NCI-H748 (cell line): ENCODE measurements around the gene LIM2.

ENCODE experiments used
- DNase-seq: peaks from one replicate; lab custom pipeline; 2025; ENCODE audit not compliant: unreplicated experiment; lab: John Stamatoyannopoulos, UW

Gene LIM2

GRCh38 chr19:51366389-51367254 lies 21.2 kb downstream of the LIM2 start:
- DNase-seq = peak; percentile 97

- no peak for DNase-seq
Observed at GRCh38 chr19:51365965-51366388, 21.8 kb downstream of the LIM2 start, which contains the start of gene ETFB. Gene ETFB (minus strand): TSS chr19:51366388. CDS start chr19:51366326, 62 bp downstream.

GRCh38 chr19:51365211-51365964 lies 22.4 kb downstream of the LIM2 start:
- DNase-seq = no peak

- DNase-seq = no peak
Observed at GRCh38 chr19:51364200-51365106, 23.3 kb downstream of the LIM2 start.

GRCh38 chr19:51361239-51361638 lies 26.5 kb downstream of the LIM2 start:
- DNase-seq = no peak

GRCh38 chr19:51359294-51359693 lies 28.5 kb downstream of the LIM2 start:
- no peak for DNase-seq

- no peak for DNase-seq
Observed at GRCh38 chr19:51357952-51358351, 29.8 kb downstream of the LIM2 start.

GRCh38 chr19:51356159-51356801 lies 31.5 kb downstream of the LIM2 start:
- DNase-seq = no peak

GRCh38 chr19:51354742-51355148 lies 33.0 kb downstream of the LIM2 start:
- no peak for DNase-seq

GRCh38 chr19:51354103-51354741 lies 33.6 kb downstream of the LIM2 start:
- no peak for DNase-seq

GRCh38 chr19:51352783-51353360 lies 34.9 kb downstream of the LIM2 start:
- no peak for DNase-seq

- DNase-seq = no peak
Observed at GRCh38 chr19:51351266-51351990, 36.3 kb downstream of the LIM2 start.

- DNase-seq = no peak
Observed at GRCh38 chr19:51347209-51347928, 40.4 kb downstream of the LIM2 start.

- DNase-seq = no peak
Observed at GRCh38 chr19:51346742-51347141, 41.0 kb downstream of the LIM2 start.

- DNase-seq = no peak
Observed at GRCh38 chr19:51345076-51345620, 42.6 kb downstream of the LIM2 start.

GRCh38 chr19:51342631-51343569 lies 44.9 kb downstream of the LIM2 start:
- no peak for DNase-seq

- no peak for DNase-seq
Observed at GRCh38 chr19:51341976-51342580, 45.7 kb downstream of the LIM2 start, which contains the start of gene VSIG10L. Gene VSIG10L (minus strand): TSS chr19:51342139. CDS start chr19:51342124, 15 bp downstream.
